GM23248 (cell line): ENCODE measurements around the gene SSNA1.

Experiments used
- EZH2 ChIP-seq: fragments of 200-600 bp; sonication (generic); IDR thresholded peaks from 2 replicates; pipeline ENCODE4 v1.6.1; 2018; ENCODE audit warnings: antibody characterized with exemption, mild to moderate bottlenecking; ENCODE audit not compliant: insufficient read depth, poor library complexity, severe bottlenecking
- EZH2phosphoT487 ChIP-seq: fragments of 200-600 bp; sonication (generic); IDR thresholded peaks from 2 replicates; pipeline ENCODE4 v1.6.1; 2018; ENCODE audit warnings: antibody characterized with exemption, moderate library complexity, mild to moderate bottlenecking, low read depth; ENCODE audit not compliant: insufficient read depth

DNA sequence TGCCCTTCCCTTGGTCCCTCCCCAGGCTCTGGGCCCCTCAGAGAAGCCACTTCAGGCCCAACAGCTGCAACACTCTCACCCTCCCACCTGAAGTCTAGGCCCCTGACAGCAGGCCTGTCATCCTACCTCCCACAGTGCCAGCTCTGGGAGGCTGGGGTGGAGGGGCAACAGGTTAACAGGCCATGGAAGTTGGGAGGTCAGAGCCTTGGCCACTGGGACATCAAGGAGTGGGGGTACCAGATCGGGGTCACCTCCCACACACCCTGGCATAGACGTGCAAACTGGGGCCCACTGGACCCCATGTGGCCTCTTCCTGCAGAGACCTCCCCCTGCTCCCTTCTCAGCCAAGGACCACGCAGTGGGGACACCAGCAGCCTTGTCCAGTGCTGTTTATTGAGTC is 2.8 kb downstream of the SSNA1 start:
- TF ChIP-seq EZH2 (no peak), EZH2phosphoT487 (no peak)
